Measurements from ENCODE around the gene FOXN1.
A peak's percentile ranks its signal among the peaks of the same experiment; 100 is the strongest.

FOXN1 gene

DNA sequence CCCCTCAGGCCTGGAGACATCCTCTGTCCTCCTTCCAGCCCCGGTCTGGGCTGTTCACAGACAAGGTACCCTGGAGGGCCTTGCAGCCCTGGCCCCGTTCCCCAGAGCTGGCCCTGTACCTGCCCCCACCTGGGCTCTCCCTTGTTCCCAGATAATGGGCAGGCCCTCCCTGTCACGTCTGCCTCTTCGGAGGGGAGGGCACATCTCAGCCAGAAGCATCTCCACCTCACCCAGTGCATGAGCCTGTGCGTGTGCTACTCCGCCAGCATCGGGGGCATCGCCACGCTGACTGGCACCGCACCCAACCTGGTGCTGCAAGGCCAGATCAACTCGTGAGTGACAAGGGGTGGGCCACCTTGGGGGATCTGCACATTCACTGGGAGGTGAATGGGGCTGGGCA is 14.9 kb upstream of the FOXN1 start:
- H3K9me3 ChIP-seq (ENCODE audit: severe bottlenecking), result no peaks in the 10 kb centered on the region
- no peak overlapping the region for H3K27ac ChIP-seq
- TF ChIP-seq, protein P1, sequence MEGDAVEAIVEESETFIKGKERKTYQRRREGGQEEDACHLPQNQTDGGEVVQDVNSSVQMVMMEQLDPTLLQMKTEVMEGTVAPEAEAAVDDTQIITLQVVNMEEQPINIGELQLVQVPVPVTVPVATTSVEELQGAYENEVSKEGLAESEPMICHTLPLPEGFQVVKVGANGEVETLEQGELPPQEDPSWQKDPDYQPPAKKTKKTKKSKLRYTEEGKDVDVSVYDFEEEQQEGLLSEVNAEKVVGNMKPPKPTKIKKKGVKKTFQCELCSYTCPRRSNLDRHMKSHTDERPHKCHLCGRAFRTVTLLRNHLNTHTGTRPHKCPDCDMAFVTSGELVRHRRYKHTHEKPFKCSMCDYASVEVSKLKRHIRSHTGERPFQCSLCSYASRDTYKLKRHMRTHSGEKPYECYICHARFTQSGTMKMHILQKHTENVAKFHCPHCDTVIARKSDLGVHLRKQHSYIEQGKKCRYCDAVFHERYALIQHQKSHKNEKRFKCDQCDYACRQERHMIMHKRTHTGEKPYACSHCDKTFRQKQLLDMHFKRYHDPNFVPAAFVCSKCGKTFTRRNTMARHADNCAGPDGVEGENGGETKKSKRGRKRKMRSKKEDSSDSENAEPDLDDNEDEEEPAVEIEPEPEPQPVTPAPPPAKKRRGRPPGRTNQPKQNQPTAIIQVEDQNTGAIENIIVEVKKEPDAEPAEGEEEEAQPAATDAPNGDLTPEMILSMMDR (IDR thresholded peaks at IDR 0.05; ENCODE audit: low read depth, low read length), result no peak
- H3K36me3 ChIP-seq, result no peaks in the 10 kb centered on the region
- H3K4me3 ChIP-seq (ENCODE audit: low read depth, low read length), result no peak overlapping the region
- no peak for DNase-seq
- H3K27me3 ChIP-seq (ENCODE audit: insufficient read depth, low read depth, severe bottlenecking), result no peaks in the 10 kb centered on the region

DNA sequence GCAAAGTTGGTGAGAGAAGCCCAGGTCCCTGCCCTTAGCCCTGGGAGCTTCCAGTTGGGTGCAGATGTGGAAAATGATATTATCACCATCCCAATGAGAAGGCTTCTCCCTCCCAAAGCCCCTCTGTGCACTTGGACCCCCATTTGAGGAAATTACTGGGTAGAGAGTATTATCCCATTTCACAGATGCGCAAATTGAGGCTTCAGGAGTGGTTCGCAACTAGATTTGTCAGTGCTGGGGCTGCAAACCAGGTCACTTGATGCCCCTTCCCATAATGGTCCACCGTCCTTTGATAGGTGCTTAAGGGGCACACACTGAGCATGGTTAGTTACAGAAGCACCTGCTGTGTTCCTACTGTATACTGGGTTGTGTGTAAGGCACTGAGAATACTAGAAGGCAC is 14.3 kb upstream of the FOXN1 start:
- H3K36me3 ChIP-seq, result no peaks in the 10 kb centered on the region
- DNase-seq, result no peak
- H3K27me3 ChIP-seq (ENCODE audit: insufficient read depth, low read depth, severe bottlenecking), result no peaks in the 10 kb centered on the region
- no peak overlapping the region for H3K27ac ChIP-seq
- no peak overlapping the region for H3K4me3 ChIP-seq (ENCODE audit: low read depth, low read length)
- TF ChIP-seq, protein P1 (IDR thresholded peaks at IDR 0.05; ENCODE audit: low read depth, low read length), result no peak
- no peaks in the 10 kb centered on the region for H3K9me3 ChIP-seq (ENCODE audit: severe bottlenecking)

DNA sequence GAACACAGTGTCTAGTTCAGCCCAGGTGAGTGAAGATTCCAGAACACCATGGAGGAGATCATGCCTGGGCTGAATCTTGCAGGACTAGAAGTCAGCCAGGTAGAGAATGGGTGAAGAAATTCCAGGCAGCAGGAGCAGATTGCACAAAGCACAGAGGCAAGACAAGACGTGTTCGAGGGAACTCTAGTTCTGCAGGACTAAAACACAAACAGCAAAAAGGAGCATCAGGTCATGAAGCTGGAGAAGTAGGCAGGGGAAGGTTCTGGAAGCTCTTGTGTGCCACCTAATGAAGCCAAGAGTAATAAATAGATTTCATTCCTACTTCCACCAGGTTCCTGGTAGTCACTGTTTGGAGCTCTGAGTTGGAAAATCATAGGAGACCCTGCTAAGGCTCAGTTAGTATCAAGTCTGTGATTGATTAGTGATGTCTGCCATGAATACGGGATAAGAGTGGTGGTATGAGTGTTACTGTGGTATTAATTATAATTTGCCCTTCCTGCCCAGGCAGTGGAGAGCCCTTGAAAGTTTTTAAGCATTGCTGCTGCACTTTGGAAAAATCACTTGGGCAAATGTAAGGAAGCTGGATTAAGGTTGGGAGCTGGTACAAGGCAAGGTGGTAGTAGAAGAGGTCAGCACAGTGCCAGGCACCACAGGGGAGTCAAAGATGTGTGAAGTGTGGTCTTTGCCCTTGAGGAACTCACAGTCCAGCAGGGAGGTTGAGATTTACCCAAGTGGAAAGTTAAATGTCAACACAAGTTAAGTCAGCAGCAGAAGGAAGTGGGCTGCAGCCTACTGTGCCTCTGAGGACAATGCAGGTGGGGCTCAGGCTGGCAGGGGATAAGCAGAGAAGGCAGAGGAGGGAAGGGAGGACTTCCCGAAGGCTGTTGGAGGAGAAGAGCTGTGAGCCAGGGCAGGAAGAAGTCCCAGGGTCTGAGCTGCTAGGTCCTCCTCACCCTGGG is 13.5 kb upstream of the FOXN1 start:
- Histone ChIP-seq H3K27ac (no peak overlapping the region), H3K9me3 (ENCODE audit: severe bottlenecking) (no peaks in the 10 kb centered on the region), H3K36me3 (no peaks in the 10 kb centered on the region), H3K4me3 (ENCODE audit: low read depth, low read length) (no peak overlapping the region), H3K27me3 (ENCODE audit: insufficient read depth, low read depth, severe bottlenecking) (no peaks in the 10 kb centered on the region)
- TF ChIP-seq, protein P1 (IDR thresholded peaks at IDR 0.05; ENCODE audit: low read depth, low read length), result no peak
- no peak for DNase-seq

DNA sequence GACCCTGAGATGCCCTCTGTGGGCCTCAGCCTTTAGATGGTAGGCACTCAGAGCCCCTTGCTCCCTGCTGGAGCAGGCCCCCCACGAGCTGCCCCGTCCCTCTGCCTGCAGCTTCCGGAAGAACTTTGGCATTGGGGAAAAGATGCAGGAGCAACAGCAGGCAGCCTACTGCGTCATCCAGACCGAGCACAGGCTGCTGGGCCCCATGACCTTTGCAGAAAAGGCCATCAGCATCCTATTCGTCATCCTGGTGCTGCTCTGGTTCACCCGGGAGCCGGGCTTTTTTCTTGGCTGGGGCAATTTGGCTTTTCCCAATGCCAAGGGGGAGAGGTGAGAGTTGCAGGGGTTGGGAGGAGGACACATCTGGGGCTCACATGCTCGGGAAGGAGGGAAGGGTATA is 12.7 kb upstream of the FOXN1 start:
- Histone ChIP-seq H3K9me3 (ENCODE audit: severe bottlenecking) (no peaks in the 10 kb centered on the region), H3K36me3 (no peaks in the 10 kb centered on the region), H3K27ac (no peak overlapping the region), H3K27me3 (ENCODE audit: insufficient read depth, low read depth, severe bottlenecking) (no peaks in the 10 kb centered on the region), H3K4me3 (ENCODE audit: low read depth, low read length) (no peak overlapping the region)
- TF ChIP-seq, protein P1 (IDR thresholded peaks at IDR 0.05; ENCODE audit: low read depth, low read length), result no peak
- DNase-seq, result no peak

DNA sequence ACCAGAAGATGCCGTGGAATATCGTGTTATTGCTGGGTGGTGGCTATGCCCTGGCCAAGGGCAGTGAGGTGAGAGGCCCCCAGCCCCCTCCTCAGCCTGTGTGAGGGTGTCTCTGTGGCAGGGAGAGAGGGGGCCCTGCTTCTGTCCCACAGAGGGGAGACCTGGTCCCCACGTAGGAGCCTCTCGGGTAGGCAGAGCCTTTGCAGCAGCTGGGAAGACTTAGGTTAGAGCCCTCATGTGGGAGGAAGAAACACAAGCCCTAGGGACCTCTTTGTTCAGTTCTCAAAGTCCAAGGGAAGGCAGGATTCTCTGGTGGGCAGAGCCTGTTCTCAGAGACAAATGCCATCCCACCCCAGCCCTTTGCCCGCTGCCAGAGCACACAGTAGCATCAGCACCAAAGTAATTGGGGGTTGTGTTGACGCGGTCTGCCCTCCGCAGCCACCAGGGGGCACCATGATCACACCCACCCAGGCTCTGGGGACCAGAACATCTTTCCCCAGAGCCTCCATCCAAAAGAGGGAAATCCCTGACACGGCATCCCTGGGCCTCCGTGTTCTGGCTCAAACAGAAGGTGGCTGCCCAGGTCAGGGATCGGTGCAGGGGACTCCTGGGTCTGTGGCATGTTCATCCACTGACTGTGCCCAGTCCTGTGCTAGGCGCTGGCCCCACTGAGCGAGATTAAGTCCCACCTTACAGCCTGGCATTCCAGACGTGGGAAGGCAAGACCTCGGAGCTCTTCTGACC is 11.5 kb upstream of the FOXN1 start:
- Histone ChIP-seq H3K36me3 (no peaks in the 10 kb centered on the region), H3K4me3 (ENCODE audit: low read depth, low read length) (no peak overlapping the region), H3K9me3 (ENCODE audit: severe bottlenecking) (no peaks in the 10 kb centered on the region), H3K27me3 (ENCODE audit: insufficient read depth, low read depth, severe bottlenecking) (no peaks in the 10 kb centered on the region), H3K27ac (no peak overlapping the region)
- TF ChIP-seq, protein P1 (IDR thresholded peaks at IDR 0.05; ENCODE audit: low read depth, low read length), result peak; percentile 95
- DNase-seq, result peak; percentile 81
